NK-92 treated with Interleukin-12 subunit alpha and Interleukin-12 subunit beta, amount 100 ng/mL, for 24 hours (cell line): ENCODE measurements around the gene ZNF133.
"Not testable (repeated sequence)": the region's sequence is repeated elsewhere in the genome, so short reads cannot be mapped to it uniquely, and the experiment has no call there.

Experiments
- DNase-seq: peaks from one replicate; lab custom pipeline; 2025; lab: John Stamatoyannopoulos, UW

The ZNF133 gene

GRCh38 chr20:18284805-18285533 lies 3.4 kb upstream of the ZNF133 start:
- DNase-seq = no peak

- DNase-seq = no peak
Observed at GRCh38 chr20:18287546-18287914, 797 bp upstream of the ZNF133 start.

- DNase-seq = no peak
Observed at GRCh38 chr20:18288749-18289267, 481 bp downstream of the ZNF133 start.

DNA sequence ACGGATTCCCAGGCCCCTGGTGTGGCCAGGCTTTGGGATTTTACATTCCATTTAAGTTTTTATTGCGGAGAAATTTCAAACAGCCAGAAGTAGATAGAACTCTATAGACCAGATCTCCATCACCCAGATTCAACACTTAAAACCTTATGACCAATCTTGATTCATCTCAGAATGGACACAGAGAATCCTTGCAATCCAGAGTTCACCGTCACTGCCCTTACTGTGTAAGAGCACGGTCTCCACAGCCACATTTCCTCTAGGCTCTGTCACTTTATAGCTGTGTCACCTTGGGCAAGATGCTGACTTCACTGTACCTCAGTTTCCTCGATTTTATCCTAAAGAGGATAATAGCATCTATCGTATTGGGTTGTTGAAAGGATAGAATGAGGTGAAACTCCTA lies 979 bp downstream of the ZNF133 start:
- no peak for DNase-seq

- no peak for DNase-seq
Observed at GRCh38 chr20:18299364-18299763, 11.0 kb downstream of the ZNF133 start.

- DNase-seq = no peak
Observed at GRCh38 chr20:18304618-18305017, 16.3 kb downstream of the ZNF133 start.

- no peak for DNase-seq
Observed at GRCh38 chr20:18307301-18307700, 19.0 kb downstream of the ZNF133 start.

- DNase-seq = no peak
Observed at GRCh38 chr20:18310051-18310450, 21.7 kb downstream of the ZNF133 start.

DNA sequence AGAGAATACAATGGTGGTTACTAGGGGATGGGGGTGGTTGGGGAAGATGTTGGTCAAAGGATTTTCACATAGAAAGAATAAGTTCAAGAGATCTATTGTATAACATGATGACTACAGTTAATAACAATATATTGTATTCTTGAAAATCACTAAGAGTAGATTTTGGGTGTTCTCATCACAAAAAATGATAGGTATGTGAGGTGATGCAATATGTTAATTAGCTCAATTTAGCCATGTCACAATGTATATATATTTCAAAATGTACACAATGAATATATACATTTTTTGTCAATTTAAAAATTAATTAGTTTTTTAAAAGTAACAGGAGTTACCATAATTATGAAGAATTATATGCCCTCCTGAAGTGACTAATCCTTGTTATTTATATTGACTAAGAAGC lies 22.3 kb downstream of the ZNF133 start:
- no peak for DNase-seq

DNA sequence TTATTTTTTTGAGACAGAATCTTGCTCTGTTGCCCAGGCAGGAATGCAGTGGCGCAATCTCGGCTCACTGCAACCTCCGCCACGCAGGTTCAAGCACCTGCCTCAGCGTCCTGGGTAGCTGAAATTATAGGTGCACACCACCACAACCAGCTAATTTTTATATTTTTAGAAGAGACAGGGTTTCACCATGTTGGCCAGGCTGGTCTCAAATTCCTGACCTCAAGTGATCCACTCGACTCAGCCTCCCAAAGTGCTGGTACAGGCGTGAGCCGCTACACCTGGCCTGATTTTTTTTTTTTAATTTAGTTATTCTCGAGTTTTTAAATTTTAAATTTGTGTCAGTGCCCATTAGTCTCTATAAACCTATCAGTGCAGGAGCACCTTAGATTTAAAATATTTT lies 24.4 kb downstream of the ZNF133 start:
- DNase-seq = no peak

DNA sequence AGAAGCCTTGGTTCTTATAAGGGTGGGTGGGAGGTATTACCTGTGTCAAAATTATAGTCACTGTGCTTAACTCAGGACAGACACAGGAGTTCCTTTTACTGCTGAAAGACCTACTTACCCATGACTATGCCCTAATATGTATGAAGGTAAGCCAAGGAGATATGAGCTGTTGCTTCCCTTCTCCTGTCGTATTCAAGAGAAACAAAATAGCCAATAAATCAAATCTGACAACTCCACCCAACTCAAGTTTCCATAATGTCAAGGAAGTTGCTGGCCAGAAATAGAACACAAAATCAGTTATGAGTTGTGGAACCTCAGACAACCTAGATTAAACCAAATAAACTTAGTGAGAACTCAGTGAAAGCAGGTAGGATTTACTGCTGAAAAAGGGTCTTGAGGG lies 25.1 kb downstream of the ZNF133 start:
- DNase-seq = no peak

DNA sequence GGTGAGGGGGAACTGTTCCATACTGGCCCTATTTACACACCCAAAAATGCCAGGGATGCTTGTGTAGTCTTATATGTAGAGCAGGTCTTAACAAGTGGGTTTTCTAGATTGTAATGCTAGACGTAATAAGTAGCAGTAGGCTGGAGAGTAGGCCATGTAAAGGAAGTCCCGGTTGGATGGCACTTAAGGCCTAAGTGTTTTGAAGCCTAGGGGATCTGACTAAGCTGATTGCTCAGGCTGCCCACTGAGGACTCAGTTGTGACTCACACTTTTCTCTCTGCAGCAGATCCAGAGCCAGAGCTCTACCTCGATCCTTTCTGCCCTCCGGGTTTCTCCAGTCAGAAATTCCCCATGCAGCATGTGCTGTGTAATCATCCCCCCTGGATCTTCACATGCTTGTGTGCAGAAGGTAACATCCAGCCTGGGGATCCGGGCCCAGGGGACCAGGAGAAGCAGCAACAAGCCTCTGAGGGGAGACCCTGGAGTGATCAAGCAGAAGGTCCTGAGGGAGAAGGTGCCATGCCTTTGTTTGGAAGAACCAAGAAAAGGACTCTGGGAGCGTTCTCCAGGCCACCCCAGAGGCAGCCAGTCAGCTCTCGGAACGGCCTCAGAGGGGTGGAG lies 26.6 kb downstream of the ZNF133 start:
- DNase-seq = no peak

- DNase-seq = no peak
Observed at GRCh38 chr20:18316166-18316565, 27.8 kb downstream of the ZNF133 start.

DNA sequence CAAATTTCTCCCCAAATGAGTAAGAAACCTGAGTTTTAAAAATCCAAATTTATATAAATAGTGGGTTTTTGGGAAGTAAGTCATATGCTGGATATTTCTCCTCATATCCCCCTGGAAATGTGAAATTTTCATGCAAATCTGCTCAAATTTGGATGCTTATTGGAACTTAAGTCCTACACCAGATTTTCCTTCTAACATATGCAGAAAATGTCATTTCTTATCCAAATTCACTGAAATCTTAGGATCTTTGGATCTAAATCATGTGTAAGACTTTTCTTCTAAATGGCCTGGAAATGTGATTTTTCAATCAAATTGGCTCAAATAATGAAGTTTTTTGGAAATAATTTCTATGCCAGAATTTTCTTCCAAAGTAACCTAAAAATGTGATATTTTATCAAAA lies 33.0 kb downstream of the ZNF133 start:
- no peak for DNase-seq

GRCh38 chr20:18321976-18322950 lies 33.9 kb downstream of the ZNF133 start:
- DNase-seq = no peak

DNA sequence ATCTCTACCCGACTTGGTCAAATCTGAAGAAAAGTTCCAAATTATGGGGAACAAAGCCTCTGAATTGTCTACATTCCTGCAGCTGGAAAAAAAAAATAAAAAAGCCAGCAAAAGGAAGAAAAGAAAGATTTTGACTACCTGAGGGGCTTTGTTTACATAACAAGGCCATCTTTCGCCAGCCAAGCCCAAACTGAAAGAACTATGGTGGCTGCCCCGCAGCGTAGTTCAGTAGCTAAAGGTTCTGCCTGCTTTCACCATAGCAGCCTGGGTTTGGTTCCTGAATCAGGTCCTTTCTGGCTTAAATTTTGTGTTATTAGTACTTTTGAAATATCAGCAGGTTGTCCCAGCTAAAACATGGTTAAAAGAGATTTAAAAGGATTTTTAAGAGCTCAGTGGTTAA lies 35.4 kb downstream of the ZNF133 start:
- no peak for DNase-seq

DNA sequence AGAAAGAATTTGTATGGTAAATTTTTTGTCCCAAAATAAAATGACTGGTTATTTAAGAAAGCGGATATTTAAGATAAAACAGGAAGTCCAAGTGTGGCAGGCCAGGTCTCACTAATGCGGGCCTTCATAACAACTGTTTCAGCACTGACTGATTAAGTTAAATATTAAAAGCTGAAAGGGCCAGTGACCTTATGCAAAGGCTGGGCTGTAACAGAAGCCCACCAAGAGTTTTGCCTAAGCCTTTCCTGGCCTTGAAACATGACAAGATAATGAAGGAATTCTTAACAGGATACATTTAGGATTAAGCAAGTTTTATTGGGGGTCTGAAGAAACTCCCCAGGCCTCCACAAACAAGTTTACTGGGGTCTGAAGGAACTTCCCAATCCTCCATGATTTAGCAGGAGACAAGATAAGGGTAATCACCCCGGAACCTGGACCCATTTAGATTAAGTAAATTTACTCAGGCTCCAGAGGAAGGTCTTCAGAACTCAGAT lies 36.3 kb downstream of the ZNF133 start:
- DNase-seq = no peak

GRCh38 chr20:18326990-18327389 lies 38.7 kb downstream of the ZNF133 start:
- DNase-seq = no peak

DNA sequence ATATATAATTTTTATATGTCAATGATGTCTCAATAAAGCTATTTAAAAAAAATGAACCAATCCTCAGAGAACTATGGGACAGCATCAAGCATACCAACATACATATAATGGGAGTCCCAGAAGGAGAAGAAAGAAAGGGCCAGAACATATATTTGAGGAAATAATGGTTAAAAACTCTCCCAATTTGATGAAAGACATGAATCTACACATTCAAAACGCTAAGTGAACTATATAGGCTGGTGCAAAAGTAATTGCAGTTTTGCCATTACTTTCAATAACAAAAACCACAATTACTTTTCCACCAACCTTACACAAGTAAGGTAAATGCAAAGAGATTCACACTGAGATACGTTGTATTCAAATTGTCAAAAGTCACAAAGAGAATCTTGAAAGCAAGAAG lies 43.4 kb downstream of the ZNF133 start:
- no peak for DNase-seq

- DNase-seq = not testable (repeated sequence)
Observed at GRCh38 chr20:18349749-18350148, 61.4 kb downstream of the ZNF133 start.

GRCh38 chr20:18359854-18360253 lies 71.5 kb downstream of the ZNF133 start:
- no peak for DNase-seq

DNA sequence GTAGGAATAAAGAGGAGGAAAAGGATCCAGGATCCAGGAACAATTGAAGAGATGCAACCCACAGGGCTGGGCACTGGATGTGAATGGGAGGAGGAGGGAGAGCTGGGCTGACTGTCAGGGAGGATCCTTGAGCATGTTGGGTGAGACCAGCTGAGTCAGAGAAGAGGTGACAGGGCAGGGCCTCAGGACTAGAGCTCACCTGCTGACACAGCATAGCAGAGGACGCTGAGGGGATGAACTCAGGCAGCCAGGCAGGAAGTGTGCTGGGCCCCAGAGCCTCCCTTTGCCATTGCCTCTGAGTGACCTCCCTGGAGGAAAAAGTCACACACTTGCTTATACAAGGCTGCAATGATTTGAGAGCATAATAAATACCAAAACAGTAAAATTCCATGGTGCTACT lies 72.3 kb downstream of the ZNF133 start:
- DNase-seq = no peak
